HepG2 (cell line): ENCODE results near the gene MICALL2. TPM values are rescaled to one million over a fixed set of nuclear protein-coding genes. Genes with fewer than 3 reads are reported as not detected.

Source experiments
- ATAC-seq: fragments of 200-7000 bp; cut with Tn5 transposase; 3 replicates; pipeline ENCODE4 v1.9.1; 2020; ENCODE audit warnings: mild to moderate bottlenecking, moderate library complexity
- BruUV-seq: library from RNA; stranded (reverse); fragments of 400-500 nt; replicated peaks from 2 replicates; lab custom pipeline; 2021; lab: Mats Ljungman, UMichigan
- CTCF ChIA-PET: fragments of 300-600 bp; formaldehyde crosslinking; extraction: SDS; loops from one replicate; lab custom pipeline; 2021; ENCODE audit warnings: low total read pairs, inconsistent platforms, low intra/inter-chr PET ratio; lab: Yijun Ruan, JAX
- POLR2A ChIA-PET: fragments of 350-600 bp; sonication (Branson Sonifier 250); formaldehyde crosslinking; loops from one replicate; lab custom pipeline; 2020; ENCODE audit warnings: antibody characterized with exemption, inconsistent platforms; lab: Yijun Ruan, JAX
- DNase-seq: peaks from one replicate; pipeline ENCODE4 v3.0.0-alpha.2; 2015; ENCODE audit warnings: low spot score
- FAIRE-seq: peaks from 3 replicates; lab custom pipeline; 2011; peaks lifted over from hg19 to GRCh38; lab: Jason Lieb, UNC
- H2AFZ ChIP-seq: one replicate; pipeline ENCODE4 v1.6.1; 2011; ENCODE audit warnings: low read length, inconsistent platforms
- H3K27ac ChIP-seq: fragments of 300-600 bp; 3 replicates; pipeline ENCODE4 v1.8.0; 2011; ENCODE audit warnings: mixed run types, mild to moderate bottlenecking, mixed read lengths, low read length, inconsistent platforms; ENCODE audit not compliant: insufficient read depth; ENCODE audit errors: extremely low read length
- H3K27me3 ChIP-seq, 2 experiments: fragments of 200-600 bp in 1 of 2; 2 replicates in 1 of 2; 3 replicates in 1 of 2; pipeline versions ENCODE4 v1.6.0 to v1.8.0; 2011; ENCODE audit warnings: low read length in 2 of 2, mild to moderate bottlenecking in 2 of 2, moderate library complexity in 2 of 2, inconsistent platforms in 1 of 2; ENCODE audit not compliant: insufficient read depth in 2 of 2, control insufficient read depth in 1 of 2
- H3K36me3 ChIP-seq, 2 experiments: fragments of 200-600 bp in 1 of 2; replicated peaks in 1 of 2; 2 replicates in 1 of 2; 3 replicates in 1 of 2; pipeline versions ENCODE4 v1.5.1 to v1.8.0; 2011; ENCODE audit warnings: low read length in 2 of 2, inconsistent platforms in 1 of 2; ENCODE audit not compliant: insufficient read depth in 2 of 2, control insufficient read depth in 1 of 2
- H3K4me1 ChIP-seq: 2 replicates; pipeline ENCODE4 v1.5.1; 2012; ENCODE audit warnings: low read length, inconsistent platforms; ENCODE audit not compliant: insufficient read depth
- H3K4me2 ChIP-seq: 2 replicates; pipeline ENCODE4 v1.6.0; 2011; ENCODE audit warnings: low read depth, low read length, inconsistent platforms
- H3K4me3 ChIP-seq, 3 experiments: fragments of 200-600 bp in 1 of 3; sonication (generic), shearing (Covaris generic) in 1 of 3; replicated peaks in 1 of 3; 2 replicates each; pipeline ENCODE4 v1.5.1; 2011 to 2016; ENCODE audit warnings: low read length in 3 of 3, inconsistent platforms in 2 of 3, low read depth in 2 of 3, mild to moderate bottlenecking in 2 of 3, control low read depth in 1 of 3, mixed read lengths in 1 of 3; ENCODE audit not compliant: insufficient read depth in 1 of 3
- H3K79me2 ChIP-seq: one replicate; pipeline ENCODE4 v1.6.1; 2011; ENCODE audit warnings: low read length, inconsistent platforms; ENCODE audit not compliant: insufficient read depth
- H3K9ac ChIP-seq: 2 replicates; pipeline ENCODE4 v1.6.0; 2011; ENCODE audit warnings: mild to moderate bottlenecking, low read depth, low read length, inconsistent platforms; ENCODE audit not compliant: insufficient read depth
- H3K9me3 ChIP-seq: 2 replicates; pipeline ENCODE4 v1.5.1; 2012; ENCODE audit warnings: mild to moderate bottlenecking, low read length
- H4K20me1 ChIP-seq: 2 replicates; pipeline ENCODE4 v1.6.0; 2011; ENCODE audit warnings: inconsistent platforms, mild to moderate bottlenecking, low read length, moderate library complexity; ENCODE audit not compliant: insufficient read depth
- ATF6 ChIP-seq: sonication (generic); formaldehyde crosslinking; conservative IDR thresholded peaks from 2 replicates; pipeline ENCODE4 v1.4.0; 2020; ENCODE audit warnings: missing genetic modification reagents
- ATM ChIP-seq: fragments of 450-650 bp; IDR thresholded peaks from 2 replicates; pipeline ENCODE4 v1.7.1; 2017; ENCODE audit warnings: mild to moderate bottlenecking, borderline replicate concordance
- CBX5 ChIP-seq: sonication (generic); formaldehyde crosslinking; IDR thresholded peaks from 2 replicates; pipeline ENCODE4 v1.4.0; 2020; ENCODE audit warnings: missing genetic modification reagents, borderline replicate concordance
- CHCHD3 ChIP-seq: sonication (generic); formaldehyde crosslinking; IDR thresholded peaks from 2 replicates; pipeline ENCODE4 v1.8.0; 2022; ENCODE audit warnings: mild to moderate bottlenecking, missing genetic modification reagents, moderate library complexity
- GRHL1 ChIP-seq: sonication (generic); formaldehyde crosslinking; conservative IDR thresholded peaks from 2 replicates; pipeline ENCODE4 v1.8.0; 2022; ENCODE audit warnings: missing genetic modification reagents
- KDM4B ChIP-seq: sonication (generic); formaldehyde crosslinking; IDR thresholded peaks from 2 replicates; pipeline ENCODE4 v1.4.0; 2020; ENCODE audit warnings: missing genetic modification reagents
- NR0B2 ChIP-seq: sonication (generic); formaldehyde crosslinking; IDR thresholded peaks from 2 replicates; pipeline ENCODE4 v1.4.0; 2020; ENCODE audit warnings: mild to moderate bottlenecking, missing genetic modification reagents
- POLR2G ChIP-seq: fragments of 200-400 bp; formaldehyde crosslinking; IDR thresholded peaks from 2 replicates; pipeline ENCODE4 v1.6.1; 2018; ENCODE audit warnings: mild to moderate bottlenecking, low read depth, low read length, moderate library complexity
- REXO4 ChIP-seq: sonication (generic); formaldehyde crosslinking; IDR thresholded peaks from 2 replicates; pipeline ENCODE4 v1.8.0; 2022; ENCODE audit warnings: missing genetic modification reagents, mild to moderate bottlenecking, borderline replicate concordance
- ZFP36L1 ChIP-seq: sonication (generic); formaldehyde crosslinking; IDR thresholded peaks from 2 replicates; pipeline ENCODE4 v1.8.0; 2022; ENCODE audit warnings: mild to moderate bottlenecking, missing genetic modification reagents, moderate library complexity
- ZNF382 ChIP-seq: sonication (generic); formaldehyde crosslinking; IDR thresholded peaks from 2 replicates; pipeline ENCODE4 v1.5.0; 2020; ENCODE audit warnings: missing genetic modification reagents, mild to moderate bottlenecking, borderline replicate concordance
- ZNF720 ChIP-seq: sonication (generic); formaldehyde crosslinking; IDR thresholded peaks from 2 replicates; pipeline ENCODE4 v1.4.0; 2020; ENCODE audit warnings: missing genetic modification reagents
- WGBS: methylation state at CpG from one replicate; pipeline ENCODE4 v1.1.6; 2017; ENCODE audit warnings: low lambda C conversion rate; 5-methylcytosine and 5-hydroxymethylcytosine counted together
- in situ Hi-C: cut with HindIII; loops from 2 replicates; pipeline ENCODE4 v1.10.0; 2017; ENCODE audit warnings: low pct_unique_long_range_greater_than_20kb; ENCODE audit not compliant: extremely low pct_ligation_motif_present
- intact Hi-C: fragments of 100-400 bp; cut with micrococcal nuclease; formaldehyde crosslinking; loops from one replicate; pipeline ENCODE4 v1.10.0; 2022; ENCODE audit not compliant: unreplicated experiment
- polyA plus RNA-seq, 8 experiments: library from polyadenylated mRNA; depleted of rRNA in 3 of 8; stranded (reverse) in 7 of 8; unstranded in 1 of 8; fragments of >200 nt; fragmentation: Illumina TruSeq in 4 of 8; extraction: Trizol in 4 of 8; gene quantifications; 2 replicates each; pipeline versions ENCODE4 v1.2.1 to v1.2.3, GENCODE V29; 2011 to 2016; ENCODE audit warnings: low read depth in 4 of 8, missing spikeins in 1 of 8, mixed read lengths in 1 of 8; ENCODE audit not compliant: insufficient read depth in 1 of 8
- total RNA-seq, 5 experiments: library from RNA; depleted of rRNA; stranded (reverse); fragments of >200 nt; fragmentation: Illumina TruSeq; extraction: Trizol; gene quantifications; 2 replicates each; pipeline ENCODE4 v1.2.3, GENCODE V29; 2016; ENCODE audit warnings: low read depth in 1 of 5

The MICALL2 gene
- total and polyA plus RNA-seq, 2 of the 13 experiments (the other 11 are each of a cell fraction or from before 2014, with no cell fraction given), result 5.8 to 12.4 TPM

- BruUV-seq, result no TSS peak
- H3K9me3 ChIP-seq, result no peaks in the 10 kb centered on the region
- DNase-seq, result no peak
- intact Hi-C loops, result no loop called here
- TF ChIP-seq ATF6 (CRISPR knock-in tag) (no peak), ZNF720 (CRISPR knock-in tag) (no peak), POLR2G (no peak), ATM (no peak), CBX5 (CRISPR knock-in tag) (no peak), ZFP36L1 (CRISPR knock-in tag) (no peak), KDM4B (CRISPR knock-in tag) (no peak), GRHL1 (no peak), CHCHD3 (no peak), ZNF382 (no peak), REXO4 (CRISPR knock-in tag) (no peak), NR0B2 (no peak)
- TF ChIP-seq, all 625 proteins: peak for 0
- in situ Hi-C loops, result no loop called here
- 0% methylated on average over 2 of the region's 41 CpGs for WGBS
- Histone ChIP-seq H3K9ac (no peak overlapping the region), H3K4me2 (no peak overlapping the region), H4K20me1 (no peaks in the 10 kb centered on the region), H3K4me1 (peaks cover 6% of the 10 kb centered on the region; the same call in 1 of the 2 replicates), H3K27ac (no peak overlapping the region), H3K79me2 (no peaks in the 10 kb centered on the region), H3K36me3 (no peaks in the 10 kb centered on the region), H3K27me3 (peaks cover 11 to 44% of the 10 kb centered on the region in 2 experiments; a peak in 4 of 5 replicates), H2AFZ (no peak overlapping the region), H3K4me3 (no peak overlapping the region)
- no peak for ATAC-seq
- CTCF ChIA-PET, result no interaction called here
- POLR2A ChIA-PET, result no interaction called here
- FAIRE-seq, result no peak
Observed at GRCh38 chr7:1421020-1421790, 38.1 kb downstream of the MICALL2 start.
